Neural crest cell (in vitro differentiated cells): ENCODE data around the gene EFCAB11. TPM values are rescaled to one million over a fixed set of nuclear protein-coding genes. Genes with fewer than 3 reads are reported as not detected.
"Not testable (repeated sequence)": the region's sequence is repeated elsewhere in the genome, so short reads cannot be mapped to it uniquely, and the experiment has no call there.

Experiments
- DNase-seq: peaks from one replicate; pipeline ENCODE4 v3.0.0; 2021; ENCODE audit warnings: low read depth, mixed read lengths, low spot score
- H3K27ac Mint-ChIP-seq: one replicate; pipeline ENCODE4 v1.8.0; 2021; ENCODE audit warnings: mild to moderate bottlenecking, mixed read lengths; ENCODE audit not compliant: unreplicated experiment
- H3K27me3 Mint-ChIP-seq: 2 replicates; pipeline ENCODE4 v1.8.0; 2021; ENCODE audit warnings: low read depth, mild to moderate bottlenecking, mixed read lengths
- H3K36me3 Mint-ChIP-seq: 2 replicates; pipeline ENCODE4 v1.8.0; 2021; ENCODE audit warnings: low read depth, mild to moderate bottlenecking, mixed read lengths
- H3K4me1 Mint-ChIP-seq: 2 replicates; pipeline ENCODE4 v1.8.0; 2021; ENCODE audit warnings: mixed read lengths
- H3K4me3 Mint-ChIP-seq: one replicate; pipeline ENCODE4 v1.8.0; 2021; ENCODE audit warnings: mild to moderate bottlenecking, mixed read lengths
- H3K9me3 Mint-ChIP-seq: 2 replicates; pipeline ENCODE4 v1.8.0; 2021; ENCODE audit warnings: mixed read lengths
- total RNA-seq: library from RNA; stranded (reverse); gene quantifications from 2 replicates; pipeline ENCODE4 v1.2.1, GENCODE V29; 2021
- TF ChIP-seq, protein P1 (sequence below): fragments of 200-600 bp; sonication (generic); conservative IDR thresholded peaks from 2 replicates; pipeline ENCODE4 v1.5.0; 2021; ENCODE audit warnings: antibody characterized with exemption, mild to moderate bottlenecking

The EFCAB11 gene
- total RNA-seq, 1 donor from 2014 or later, result 15.4 TPM

DNA sequence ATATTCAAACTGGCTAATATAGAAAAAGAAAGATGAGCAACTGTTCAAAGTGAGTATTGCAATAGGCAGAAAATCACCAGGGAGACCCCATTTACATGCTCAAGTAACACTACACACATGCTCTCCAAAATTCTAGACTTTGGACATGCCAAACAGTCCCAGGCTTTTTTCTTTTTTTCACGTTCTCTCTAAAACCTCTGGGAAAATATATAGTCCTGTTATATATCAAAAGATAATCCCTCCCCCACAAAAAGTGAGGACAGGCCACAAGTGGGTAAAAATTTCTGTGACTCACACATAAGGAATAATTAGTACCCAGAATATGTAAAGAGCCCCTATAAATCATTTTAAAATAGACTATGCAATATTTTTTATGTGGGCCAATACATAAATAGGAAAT is 55.2 kb downstream of the EFCAB11 start:
- Mint-ChIP-seq H3K27me3 (no peaks in the 10 kb centered on the region), H3K4me3 (no peak overlapping the region), H3K27ac (no peak overlapping the region), H3K9me3 (peaks cover 3% of the 10 kb centered on the region), H3K36me3 (peaks cover 3% of the 10 kb centered on the region), H3K4me1 (no peaks in the 10 kb centered on the region)
- TF ChIP-seq, protein P1, sequence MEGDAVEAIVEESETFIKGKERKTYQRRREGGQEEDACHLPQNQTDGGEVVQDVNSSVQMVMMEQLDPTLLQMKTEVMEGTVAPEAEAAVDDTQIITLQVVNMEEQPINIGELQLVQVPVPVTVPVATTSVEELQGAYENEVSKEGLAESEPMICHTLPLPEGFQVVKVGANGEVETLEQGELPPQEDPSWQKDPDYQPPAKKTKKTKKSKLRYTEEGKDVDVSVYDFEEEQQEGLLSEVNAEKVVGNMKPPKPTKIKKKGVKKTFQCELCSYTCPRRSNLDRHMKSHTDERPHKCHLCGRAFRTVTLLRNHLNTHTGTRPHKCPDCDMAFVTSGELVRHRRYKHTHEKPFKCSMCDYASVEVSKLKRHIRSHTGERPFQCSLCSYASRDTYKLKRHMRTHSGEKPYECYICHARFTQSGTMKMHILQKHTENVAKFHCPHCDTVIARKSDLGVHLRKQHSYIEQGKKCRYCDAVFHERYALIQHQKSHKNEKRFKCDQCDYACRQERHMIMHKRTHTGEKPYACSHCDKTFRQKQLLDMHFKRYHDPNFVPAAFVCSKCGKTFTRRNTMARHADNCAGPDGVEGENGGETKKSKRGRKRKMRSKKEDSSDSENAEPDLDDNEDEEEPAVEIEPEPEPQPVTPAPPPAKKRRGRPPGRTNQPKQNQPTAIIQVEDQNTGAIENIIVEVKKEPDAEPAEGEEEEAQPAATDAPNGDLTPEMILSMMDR, result no peak
- DNase-seq, result no peak

DNA sequence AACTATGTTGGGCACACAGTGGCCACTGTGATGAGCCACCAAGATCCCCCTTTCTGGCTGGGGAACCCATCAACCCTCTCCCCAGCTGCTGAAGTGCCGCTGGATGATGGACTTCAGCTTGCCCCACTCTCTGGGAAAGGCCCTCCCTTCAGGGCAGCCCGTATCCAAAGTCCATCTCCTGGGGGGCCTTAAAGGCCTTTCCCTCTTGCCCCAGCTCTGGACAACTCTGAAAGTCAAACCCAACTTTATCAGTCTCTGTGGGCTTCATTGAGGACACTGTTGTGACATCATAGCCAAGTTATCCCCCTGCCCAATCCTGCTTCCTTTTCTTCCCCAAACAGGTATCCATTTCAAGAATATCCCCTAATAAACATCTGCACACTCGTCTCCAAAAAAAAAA is 61.1 kb downstream of the EFCAB11 start:
- not testable (repeated sequence) for H3K4me1 Mint-ChIP-seq, H3K27ac Mint-ChIP-seq, H3K4me3 Mint-ChIP-seq, DNase-seq, H3K9me3 Mint-ChIP-seq, H3K27me3 Mint-ChIP-seq, H3K36me3 Mint-ChIP-seq

DNA sequence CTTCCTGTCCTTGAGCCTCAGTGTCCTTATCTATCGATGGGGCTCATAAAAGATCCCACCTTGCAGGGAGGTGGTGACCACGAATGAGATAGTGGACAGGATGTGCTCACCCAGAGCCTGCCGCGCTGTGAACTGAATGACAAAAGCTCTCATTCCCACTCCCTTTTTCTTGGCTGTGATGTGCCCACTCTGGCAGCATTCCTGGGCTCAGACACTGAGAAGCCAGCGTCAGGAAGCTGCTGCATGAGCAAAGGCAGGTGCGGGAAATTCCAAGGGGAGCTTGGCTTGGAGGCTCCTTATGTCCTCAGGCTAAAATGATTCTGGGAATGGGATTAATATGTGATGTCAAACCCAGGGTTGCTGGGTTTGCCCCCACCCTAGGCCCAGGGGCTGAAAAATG is 61.6 kb downstream of the EFCAB11 start:
- peaks cover 6% of the 10 kb centered on the region for H3K9me3 Mint-ChIP-seq
- no peak overlapping the region for H3K27ac Mint-ChIP-seq
- H3K4me3 Mint-ChIP-seq, result no peak overlapping the region
- no peak for DNase-seq
- H3K27me3 Mint-ChIP-seq, result no peaks in the 10 kb centered on the region
- peaks cover 6% of the 10 kb centered on the region for H3K36me3 Mint-ChIP-seq
- TF ChIP-seq, protein P1, result no peak
- no peaks in the 10 kb centered on the region for H3K4me1 Mint-ChIP-seq

DNA sequence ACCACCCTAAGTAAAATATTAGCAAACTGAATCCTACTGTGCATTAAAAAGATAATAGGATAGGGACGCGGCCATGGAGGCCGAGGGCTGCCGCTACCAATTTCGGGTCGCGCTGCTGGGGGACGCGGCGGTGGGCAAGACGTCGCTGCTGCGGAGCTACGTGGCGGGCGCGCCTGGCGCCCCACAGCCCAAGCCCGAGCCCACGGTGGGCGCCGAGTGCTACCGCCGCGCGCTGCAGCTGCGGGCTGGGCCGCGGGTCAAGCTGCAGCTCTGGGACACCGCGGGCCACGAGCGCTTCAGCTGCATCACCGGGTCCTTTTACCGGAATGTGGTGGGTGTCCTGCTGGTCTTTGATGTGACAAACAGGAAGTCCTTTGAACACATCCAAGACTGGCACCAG is 62.8 kb downstream of the EFCAB11 start:
- H3K27ac Mint-ChIP-seq, H3K9me3 Mint-ChIP-seq, H3K4me1 Mint-ChIP-seq, H3K36me3 Mint-ChIP-seq, DNase-seq, H3K4me3 Mint-ChIP-seq, H3K27me3 Mint-ChIP-seq: not testable (repeated sequence)

DNA sequence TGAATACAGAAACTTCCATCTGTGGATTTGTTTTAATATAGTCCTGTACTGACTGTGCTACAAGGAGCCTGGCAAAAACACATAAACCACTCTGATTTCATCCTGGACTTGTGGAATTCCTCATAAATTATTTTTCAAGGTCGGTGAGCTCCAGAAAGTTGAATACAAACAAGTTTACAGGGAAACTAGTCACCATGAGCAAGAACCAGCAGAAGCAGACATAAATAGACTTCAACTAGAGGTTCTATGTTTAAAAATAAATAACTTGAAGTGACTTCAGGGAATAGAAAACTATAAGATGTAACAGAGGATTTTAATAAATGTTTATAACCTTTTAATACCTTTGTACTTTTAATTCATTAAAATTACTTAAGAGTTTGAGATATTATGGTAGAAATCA is 63.5 kb downstream of the EFCAB11 start:
- H3K9me3 Mint-ChIP-seq, result peaks cover 6% of the 10 kb centered on the region
- H3K27ac Mint-ChIP-seq, result no peak overlapping the region
- no peak for DNase-seq
- peaks cover 6% of the 10 kb centered on the region for H3K36me3 Mint-ChIP-seq
- H3K4me3 Mint-ChIP-seq, result no peak overlapping the region
- H3K27me3 Mint-ChIP-seq, result no peaks in the 10 kb centered on the region
- no peaks in the 10 kb centered on the region for H3K4me1 Mint-ChIP-seq
- TF ChIP-seq, protein P1, result no peak

DNA sequence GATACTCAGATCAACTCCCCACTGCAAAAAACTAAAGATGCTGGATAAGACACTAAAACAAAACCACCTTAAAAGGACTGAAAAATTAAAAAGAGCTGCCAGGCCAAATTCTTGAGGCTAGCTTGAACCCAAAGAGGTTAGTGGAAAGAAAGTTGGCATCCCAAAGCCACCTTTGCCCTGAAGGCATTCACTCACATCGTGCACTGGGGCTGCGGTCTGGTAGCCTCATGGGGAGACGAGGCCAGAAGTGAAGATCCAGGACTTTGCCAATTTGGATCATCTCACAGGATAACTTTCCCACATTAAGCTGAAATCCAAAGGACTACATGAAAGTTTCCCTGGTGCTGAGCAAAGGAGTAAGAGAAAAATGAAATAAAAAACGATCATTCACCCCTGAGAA is 63.9 kb downstream of the EFCAB11 start:
- H3K4me1 Mint-ChIP-seq, result no peaks in the 10 kb centered on the region
- DNase-seq, result no peak
- H3K4me3 Mint-ChIP-seq, result no peak overlapping the region
- peaks cover 3% of the 10 kb centered on the region for H3K36me3 Mint-ChIP-seq
- no peak overlapping the region for H3K27ac Mint-ChIP-seq
- no peaks in the 10 kb centered on the region for H3K27me3 Mint-ChIP-seq
- H3K9me3 Mint-ChIP-seq, result peaks cover 3% of the 10 kb centered on the region
- TF ChIP-seq, protein P1, result no peak

DNA sequence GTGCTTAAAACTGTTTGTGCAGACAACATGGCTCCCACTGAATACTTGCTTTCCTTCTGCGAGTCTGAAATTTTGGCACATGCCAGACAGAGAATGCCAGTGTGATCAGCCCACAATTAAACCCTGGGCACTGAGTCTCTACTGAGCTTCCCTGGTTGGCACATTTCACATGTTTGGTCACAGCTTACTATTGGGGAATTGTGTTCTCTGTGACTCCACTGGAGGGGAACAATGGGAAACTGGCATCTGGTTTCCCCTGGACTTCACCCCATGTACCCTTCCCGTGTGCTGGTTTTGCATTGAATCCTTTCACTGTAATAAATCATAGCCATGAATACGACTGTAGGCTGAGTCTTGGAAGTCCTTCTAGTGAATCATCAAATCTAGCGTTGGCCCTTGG is 64.9 kb downstream of the EFCAB11 start:
- H3K4me3 Mint-ChIP-seq, result no peak overlapping the region
- peaks cover 3% of the 10 kb centered on the region for H3K9me3 Mint-ChIP-seq
- TF ChIP-seq, protein P1, result no peak
- no peak overlapping the region for H3K27ac Mint-ChIP-seq
- DNase-seq, result no peak
- H3K4me1 Mint-ChIP-seq, result no peaks in the 10 kb centered on the region
- peaks cover 3% of the 10 kb centered on the region for H3K36me3 Mint-ChIP-seq
- no peaks in the 10 kb centered on the region for H3K27me3 Mint-ChIP-seq
